DMS153 treated with DMSO at 0.1 percent for 48 hours (cell line): ENCODE results near the gene MFNG.
"Not testable (repeated sequence)": the region's sequence is repeated elsewhere in the genome, so short reads cannot be mapped to it uniquely, and the experiment has no call there.

Experiments
- DNase-seq: peaks from one replicate; lab custom pipeline; 2025; ENCODE audit not compliant: unreplicated experiment; lab: John Stamatoyannopoulos, UW

Gene MFNG

DNA sequence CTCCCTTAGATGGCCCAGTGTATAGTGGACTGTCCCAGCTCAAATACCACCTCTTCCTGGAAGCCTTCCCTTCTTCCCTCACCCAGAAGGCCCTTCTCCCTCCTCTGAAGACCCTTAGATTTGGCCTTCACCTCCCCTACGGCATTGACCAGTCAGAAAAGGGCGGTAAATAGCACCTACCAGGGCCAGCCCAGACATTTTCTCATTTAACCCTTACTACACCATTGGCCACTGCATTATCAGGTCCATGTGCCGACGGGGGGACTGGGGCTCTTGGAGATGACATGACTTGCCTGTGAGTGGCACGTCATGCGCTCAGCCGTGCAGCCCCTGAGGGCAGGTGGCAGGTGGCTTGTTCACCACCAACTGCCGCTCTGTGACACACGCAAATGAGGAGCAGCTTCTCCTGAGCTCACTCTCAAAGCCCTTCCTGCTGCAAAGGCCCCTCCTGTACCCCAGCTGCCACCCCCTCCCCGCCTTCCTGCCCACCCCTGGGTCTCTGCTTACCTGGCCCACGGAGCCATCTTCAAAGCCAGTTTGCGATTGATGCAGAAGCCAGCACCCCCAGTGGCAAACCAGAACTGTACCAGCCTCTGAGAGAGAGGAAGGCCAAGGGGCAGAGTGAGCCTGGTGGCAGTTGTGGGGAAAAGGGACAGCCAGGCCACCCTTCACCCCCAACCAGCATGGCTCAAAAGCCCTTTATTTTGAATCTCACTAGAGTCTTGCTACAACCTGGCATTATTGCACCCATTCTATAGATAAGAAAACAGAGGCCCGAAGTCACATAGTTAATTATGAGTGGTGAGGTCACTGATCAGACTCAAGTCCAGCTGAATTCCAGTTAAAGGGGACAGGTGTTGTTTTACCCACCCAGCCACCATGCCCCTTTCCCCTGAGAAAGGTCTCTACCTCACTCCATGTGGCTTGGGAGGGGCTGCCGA, 9.5 kb downstream of the MFNG start:
- DNase-seq: no peak

DNA sequence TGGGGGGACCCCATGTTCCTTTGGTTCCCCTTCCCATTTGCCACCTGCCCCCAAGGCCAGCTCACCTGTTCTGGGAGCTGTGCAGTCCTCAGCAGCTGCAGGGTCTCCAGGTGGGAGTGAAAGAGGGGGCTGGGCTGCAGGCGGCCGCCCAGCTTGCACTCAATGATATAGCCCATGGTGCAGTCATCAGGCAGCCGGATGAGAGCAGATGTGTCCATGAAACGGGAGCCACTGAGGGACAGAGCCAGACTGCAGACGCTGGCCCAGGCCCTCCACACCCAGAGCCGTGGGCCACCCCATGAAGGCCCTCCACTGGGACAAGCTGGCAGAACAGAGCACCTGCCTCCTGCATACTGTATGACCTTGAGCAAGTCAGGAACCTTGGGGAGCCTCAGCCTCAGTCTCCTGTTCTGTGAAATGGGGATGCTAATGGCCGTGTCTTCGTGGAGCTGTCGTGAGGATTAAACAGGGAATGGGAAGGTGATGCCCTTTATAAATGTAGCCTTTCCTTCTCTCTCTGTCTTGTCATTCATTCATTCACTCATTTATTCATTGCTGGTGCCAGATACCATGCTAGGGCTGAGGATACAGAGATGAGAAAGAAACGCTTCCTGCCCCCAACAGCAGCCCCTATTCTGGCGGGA, 11.6 kb downstream of the MFNG start:
- no peak for DNase-seq

DNA sequence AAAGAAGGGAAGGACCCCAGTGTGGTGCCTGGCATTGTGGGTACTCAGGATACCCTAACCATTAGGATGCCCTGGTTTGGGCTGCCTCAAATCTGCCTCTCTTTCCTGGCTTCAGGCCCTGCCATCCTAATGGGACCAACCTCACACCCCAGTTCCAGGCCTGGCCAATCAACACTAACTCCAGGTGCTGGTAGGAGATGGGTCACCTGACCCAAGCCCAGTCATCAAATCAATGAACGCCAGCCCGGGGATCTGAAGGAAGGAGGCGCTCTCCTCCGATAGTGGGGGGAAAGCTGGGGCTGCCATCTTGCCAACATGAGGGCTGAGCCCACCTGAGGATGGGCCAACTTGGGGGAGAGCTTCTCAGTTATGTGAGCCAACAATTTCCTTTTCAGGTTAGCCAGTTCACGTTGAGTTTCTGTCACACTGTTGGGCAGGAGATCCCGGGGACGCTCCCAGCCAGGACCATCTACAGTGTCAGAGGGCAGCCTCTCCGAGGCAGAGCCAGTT, 12.7 kb downstream of the MFNG start:
- DNase-seq: no peak

DNA sequence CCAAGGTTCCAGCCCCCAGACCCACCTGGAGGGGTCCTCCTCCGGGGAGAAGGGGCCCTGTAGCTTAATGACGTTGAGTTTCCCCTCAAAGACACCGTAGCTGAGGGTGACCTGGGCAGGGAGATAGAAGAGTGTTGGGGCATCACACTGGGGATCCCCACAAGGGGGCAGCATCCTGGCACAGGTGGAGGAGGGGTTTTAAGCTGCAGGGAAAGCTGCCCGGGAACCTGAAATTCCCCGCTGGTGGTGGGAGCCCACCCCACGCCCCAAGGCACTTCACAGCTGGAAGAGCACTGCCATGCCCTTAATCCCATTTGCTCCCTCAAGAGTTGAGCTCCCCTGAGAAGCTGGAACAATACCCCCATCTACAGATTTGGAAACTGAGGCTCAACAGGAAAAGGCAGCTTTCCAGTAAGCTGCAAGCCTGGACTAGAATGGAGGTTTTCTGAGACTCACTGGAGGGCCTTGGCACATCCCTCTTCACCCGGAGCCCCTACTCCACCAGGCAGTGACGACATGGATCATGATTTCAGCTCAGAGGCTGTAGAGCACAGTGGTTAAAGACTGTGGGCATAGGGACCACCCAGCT, 13.7 kb downstream of the MFNG start:
- DNase-seq: peak; percentile 26

DNA sequence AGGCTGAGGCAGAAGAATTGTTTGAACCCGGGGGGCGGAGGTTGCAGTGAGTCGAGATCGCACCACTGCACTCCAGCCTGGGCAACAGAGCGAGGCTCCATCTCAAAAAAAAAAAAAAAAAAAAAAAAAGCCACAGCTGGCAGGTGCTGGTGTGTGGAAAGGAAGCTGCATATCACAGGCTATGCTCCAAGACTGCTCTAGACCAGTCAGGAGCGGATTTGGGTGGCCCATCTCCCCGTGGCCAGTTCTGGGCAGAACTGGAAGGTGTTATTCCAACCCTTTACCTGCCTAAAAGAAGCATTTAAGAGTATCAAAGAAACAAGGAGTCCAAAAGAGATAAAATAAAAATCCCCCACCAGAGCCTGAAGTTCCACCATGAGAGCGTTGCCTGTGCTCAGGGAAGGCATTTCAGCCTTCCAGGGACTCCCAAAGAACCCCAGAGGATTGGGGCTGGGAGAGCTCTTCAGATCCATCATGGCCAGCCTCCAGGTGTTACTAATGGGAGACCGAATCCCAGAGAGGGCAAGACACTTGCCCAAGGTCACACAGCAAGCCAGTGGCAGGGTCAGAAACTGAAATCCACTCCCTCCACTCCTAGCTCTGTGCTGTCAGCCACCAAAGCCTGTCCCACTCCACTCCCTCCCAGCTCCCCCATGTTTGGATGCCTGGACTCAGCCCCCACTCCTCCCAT, 14.3 kb downstream of the MFNG start:
- DNase-seq: no peak

DNA sequence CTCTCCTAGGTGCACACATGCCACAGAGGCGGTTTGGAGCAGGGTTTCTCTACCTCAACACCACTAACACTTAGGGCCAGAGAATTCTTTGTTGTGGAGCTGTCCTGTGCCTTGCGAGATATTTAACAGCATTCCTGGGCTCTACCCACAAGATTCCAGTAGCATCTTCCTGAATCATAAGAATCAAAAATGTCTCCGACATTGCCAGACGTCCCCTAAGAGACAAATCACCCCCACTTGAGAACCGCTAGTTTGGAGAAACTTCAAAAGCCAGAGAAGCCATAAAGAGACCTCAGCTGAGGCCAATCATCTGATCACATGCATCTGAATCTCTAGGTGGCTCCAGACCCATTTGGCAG, 16.1 kb downstream of the MFNG start:
- no peak for DNase-seq

DNA sequence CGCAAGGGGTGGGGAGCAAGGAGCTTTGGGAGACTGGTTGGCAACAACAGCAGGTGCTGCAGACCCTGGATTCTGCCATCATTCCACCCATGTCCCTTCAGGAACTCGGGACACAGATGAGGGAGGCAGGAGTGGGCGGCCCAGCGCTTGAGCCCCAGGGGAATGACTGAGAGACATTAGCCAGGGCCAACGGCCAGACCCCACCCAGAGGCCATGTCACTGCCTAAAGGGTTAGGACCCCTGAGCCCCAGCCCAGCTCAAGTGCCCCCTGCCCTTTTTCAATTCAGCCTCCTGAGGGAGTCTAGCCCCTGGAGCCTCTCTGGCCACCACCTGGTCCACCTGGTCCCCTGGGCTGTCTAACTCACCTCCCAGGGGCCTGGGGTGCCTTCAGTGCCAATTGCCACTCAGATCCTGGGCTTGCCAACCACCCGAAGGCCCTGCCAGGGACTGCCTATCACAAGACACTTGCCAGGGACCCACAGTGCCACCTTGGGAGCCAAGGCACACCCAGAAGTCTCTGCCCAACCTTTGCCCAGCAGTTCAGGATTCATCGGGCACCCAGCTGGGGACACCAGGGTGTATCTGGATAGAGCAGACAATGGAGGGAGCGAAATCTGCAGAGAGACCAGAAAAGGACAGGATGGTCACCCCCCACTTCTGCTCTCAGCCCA, 16.6 kb downstream of the MFNG start:
- DNase-seq: no peak

DNA sequence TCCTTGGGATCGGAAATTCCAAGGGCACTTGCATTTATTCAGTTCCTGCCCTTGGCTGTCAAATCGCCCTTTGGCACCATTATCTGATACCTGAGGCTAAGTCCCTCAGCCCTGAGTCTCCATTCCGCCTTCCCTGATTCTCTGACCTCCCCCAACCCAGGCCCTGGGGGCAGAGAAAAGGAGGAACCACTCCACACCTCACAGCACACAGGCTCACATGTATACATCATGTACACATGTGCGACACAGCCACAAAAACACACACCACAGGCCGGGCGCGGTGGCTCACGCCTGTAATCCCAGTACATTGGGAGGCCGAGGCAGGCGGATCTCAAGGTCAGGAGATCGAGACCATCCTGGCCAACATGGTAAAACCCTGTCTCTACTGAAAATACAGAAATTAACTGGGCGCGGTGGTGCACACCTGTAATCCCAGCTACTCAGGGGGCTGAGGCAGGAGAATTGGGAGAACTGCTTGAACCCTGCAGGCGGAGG, 17.9 kb downstream of the MFNG start:
- not testable (repeated sequence) for DNase-seq

DNA sequence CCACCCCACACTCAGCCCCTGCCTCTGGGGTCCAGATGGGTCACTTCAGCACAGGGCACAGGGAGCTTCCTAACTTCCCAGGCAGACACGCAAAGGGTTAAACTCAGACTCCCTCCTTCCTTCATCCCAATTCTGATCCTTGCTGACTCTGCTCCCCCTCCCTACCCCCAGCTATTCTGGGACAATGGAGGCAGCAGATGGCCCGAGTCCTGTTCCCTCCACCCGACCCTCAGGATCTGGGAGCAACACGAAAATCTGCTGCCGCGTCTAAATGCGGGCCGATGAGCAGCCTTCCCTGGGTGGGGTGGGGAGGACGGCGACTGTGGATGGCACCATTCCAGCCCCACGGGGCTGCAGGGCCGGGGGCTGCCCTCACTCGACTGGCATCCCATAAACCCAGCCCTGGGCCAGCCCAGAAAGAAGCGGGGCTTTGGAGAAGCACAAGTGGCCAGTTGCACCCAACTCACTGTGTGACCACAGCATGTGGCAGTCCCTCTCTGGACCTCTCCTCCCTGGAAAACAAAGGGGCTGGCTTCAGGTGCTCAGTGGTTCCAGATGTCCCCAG, 18.7 kb downstream of the MFNG start:
- no peak for DNase-seq

DNA sequence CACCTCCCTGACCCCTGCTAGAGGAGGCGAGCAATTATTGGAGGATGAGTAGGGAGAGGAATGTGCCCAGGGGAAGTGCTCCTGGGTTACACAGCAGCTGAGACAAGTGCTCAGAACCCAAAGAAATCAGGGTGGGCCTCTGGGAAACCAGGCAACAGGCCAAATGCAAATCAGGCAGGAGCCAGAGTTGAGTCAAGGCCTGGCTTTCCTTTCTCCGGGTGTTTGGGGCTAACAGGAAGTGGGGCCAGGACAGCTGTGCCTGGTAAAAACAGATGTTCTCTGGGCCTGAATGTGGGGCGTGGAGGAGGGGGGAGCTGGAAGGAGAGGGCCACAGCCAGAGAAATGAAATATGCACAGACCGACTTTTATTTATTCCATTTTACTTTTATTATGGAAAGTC, 22.0 kb downstream of the MFNG start:
- DNase-seq: no peak

DNA sequence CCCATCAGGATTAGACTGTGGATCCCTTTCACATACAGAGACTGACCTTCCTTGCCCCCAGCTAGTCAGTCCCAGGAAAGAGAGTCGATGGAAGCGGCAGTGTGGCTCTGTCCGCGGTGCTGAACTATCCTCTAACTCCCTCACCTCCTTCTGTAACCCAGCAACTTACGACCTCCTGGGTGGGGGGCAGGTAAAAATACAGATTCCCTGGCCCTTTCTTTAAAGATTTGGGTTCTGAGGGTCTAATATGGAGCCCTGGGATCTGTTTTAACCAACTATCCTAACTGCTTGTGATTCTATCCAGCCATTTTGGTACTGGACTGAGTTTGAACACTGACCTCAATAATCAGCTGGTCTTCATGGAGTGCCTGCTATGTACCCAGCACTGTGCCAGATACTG, 23.2 kb downstream of the MFNG start:
- no peak for DNase-seq

DNA sequence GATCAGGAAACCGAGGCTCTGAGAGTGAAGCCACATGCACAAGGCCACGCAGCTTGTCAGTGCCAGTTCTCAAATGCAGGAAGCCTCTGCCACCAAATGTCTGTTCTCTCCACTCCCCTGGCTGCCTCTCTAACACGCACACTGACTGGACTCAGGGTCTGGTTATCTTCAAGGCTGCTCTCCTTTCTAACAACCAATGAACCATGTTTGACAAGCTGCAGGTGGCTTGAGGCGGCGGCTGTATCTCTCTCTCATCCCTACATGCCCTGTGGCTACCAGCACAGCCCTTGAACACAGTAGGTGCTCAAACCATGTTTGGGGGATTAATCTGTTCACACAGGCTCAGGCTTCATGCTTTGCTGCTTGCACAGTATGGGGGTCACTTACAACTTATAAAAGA, 23.7 kb downstream of the MFNG start:
- DNase-seq: no peak

DNA sequence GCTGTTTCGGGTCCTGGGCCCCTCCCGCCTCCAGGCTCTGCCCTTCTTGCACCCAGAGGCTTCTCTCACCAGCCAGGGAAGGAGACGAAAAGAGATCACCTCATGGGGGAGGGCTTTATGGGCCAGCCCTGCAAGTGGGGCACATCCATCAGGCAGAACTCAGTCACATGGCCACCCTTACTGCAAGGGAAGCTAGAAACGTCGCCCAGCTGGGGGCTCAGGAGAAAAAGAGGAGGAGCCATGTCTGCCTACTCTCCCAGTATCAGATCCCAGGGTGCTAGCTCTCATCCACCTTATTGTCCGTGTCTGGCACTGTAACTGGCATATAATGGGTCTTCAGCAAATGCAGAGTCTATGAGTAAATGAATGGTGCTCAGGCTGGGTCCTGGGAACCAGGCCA, 24.2 kb downstream of the MFNG start:
- DNase-seq: no peak

DNA sequence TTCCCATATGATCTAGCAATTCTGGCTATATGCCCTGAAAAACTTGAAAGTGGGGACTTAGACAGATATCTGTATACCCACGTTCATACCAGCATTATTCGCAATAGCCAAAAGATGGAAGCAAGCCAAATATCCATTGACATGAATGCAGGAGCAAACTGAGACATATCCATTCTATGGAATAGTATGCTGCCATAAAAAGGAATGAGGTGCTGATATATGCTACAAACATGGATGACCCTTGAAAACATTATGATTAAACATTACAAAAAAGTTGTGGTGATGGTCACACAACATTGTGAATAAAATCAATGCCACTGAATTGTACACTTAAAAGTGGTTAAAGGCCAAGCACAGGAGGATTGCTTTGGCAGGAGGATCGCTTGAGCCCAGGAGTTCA, 25.5 kb downstream of the MFNG start:
- DNase-seq: no peak

DNA sequence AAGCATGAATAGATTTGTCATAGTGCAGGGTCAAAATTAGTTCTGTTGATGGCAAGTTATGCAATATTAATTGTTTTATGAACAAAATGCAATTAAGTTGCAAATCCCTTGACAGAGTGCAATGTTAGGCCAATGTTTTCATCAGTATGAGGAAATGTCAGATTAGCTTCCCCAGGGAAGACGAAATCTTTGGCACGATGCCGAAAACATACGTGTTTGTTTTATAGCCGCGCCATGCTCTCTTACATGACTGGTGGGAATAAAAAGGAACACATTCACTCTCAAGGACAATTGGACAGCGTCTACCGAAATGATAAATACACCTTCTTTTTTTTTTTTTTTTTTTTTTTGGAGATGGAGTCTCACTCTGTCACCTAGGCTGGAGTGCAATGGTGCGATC, 27.0 kb downstream of the MFNG start:
- peak; percentile 67 for DNase-seq

DNA sequence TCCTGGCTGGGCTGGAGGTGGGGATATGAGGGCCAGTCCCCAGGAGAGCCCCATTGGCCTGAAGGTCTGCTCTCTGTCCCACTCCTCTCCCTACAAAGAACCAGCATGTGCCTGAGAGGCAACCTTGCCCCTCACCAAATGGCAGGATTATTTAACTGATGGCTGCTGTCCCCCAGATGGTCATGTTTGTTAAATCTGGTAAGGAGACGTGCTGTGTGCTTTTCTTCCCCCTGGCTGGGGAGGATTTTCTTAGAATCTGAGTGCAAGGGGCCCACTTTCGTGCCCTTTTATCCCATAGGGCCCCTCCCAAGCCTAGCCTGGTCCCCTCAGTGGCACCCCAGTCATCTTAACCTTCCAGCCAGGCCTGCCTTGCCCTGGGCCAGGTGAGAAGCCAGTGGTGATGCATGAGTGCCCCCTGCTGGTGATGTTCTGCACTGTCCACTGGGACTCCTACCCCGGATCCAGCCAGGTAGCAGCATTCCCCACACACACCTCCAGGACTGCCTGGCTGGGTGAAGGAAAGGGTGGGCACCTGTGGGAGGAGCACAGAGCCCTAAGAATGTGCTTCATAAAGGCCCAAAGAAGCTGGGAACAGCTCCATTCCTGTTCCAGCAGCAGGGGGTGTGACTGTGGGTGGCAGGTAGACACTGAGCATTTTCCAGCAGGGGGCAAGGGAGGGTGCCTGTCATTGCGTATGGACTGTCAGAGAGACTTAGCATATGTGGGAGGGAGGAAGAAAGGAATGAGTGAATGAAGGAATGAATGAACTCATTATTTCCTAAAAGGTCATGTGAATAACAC, 28.9 kb downstream of the MFNG start:
- DNase-seq: peak; percentile 48

DNA sequence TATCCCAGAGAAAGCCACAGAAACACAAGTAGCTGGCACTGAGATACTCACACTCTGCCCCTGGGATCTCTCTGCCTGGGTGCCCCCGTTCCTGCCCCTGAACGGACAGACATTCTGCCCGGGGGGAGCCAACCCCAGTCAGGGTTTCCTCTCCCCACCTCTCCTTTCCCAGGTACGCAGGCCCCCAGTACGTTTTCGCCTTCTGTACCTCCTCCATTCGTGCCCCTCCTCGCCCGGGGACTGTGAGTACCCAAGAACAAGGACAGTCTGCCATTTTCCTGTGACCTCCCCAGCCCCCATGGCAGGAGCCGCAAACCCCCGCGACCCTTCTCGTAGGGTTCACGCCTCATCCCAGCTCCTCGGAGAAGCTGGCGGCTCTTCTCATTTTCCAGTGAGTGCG, 29.8 kb downstream of the MFNG start:
- no peak for DNase-seq

DNA sequence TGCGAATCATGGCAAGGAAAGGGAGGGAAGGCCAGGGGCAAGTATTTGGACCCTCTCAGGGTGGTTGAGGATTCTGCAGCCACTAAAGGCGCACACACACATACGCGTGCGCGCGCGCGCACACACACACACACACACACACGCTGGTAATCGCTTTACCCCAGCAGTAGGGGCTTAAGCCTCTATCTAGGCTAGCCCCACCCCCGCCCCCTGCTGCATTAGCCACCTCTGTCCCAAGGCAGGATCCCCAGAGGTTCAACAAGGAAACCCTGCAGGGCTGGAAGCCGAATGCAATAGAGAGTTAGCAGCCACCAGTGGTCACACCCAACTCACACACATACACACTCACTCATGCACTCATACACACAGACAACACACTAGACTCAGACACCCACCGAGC, 30.3 kb downstream of the MFNG start:
- no peak for DNase-seq

DNA sequence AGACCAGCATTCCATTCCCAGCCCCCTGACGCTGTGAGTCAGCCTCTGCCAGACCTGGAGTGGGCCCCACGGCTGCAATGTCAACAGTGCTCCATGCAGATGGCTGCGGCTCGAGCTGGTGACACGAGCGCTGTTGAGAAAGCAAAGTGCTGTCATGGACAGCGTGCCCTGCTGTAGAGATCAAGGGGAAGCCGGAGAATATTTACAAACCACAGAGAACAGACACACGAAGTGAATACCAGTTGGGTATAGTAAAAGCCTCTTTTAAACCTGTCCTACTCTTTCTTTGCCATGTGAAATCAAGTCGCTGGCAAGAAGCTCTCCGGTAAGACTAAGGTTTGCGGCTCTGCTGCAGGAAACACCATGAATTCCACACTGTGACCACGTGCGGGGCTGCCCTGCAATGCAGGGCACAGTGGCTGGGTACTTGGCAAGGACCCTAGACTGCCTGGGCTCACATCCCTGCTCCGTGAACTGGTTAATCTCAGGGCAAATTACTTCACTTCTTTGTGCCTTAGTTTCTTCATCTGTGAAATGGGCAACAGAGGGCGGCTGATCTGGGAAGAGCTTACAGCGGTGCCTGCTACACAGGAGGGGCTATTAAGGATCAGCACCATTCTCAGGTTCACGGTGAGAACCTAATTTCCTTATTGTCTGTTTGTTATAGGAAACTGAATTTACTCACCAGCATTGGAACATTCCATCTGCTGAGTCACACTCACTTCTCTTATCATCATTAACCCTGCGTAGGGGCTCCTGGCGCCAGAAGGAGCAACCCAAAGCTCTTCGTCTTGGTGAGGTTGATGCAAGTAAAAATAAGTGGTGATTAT, 31.1 kb downstream of the MFNG start:
- DNase-seq: no peak
